Activated CD8-positive, alpha-beta memory T cell treated with anti-CD3 and anti-CD28 coated beads, Interleukin-2, amount 50 U/mL, for 24 hours (primary cell): ENCODE results near the gene MEOX1.
"Not testable (repeated sequence)": the region's sequence is repeated elsewhere in the genome, so short reads cannot be mapped to it uniquely, and the experiment has no call there.

Experiments
- DNase-seq: peaks from one replicate; pipeline ENCODE4 v3.0.0-alpha.2; 2020; ENCODE audit errors: extremely low read depth

Gene MEOX1

DNA sequence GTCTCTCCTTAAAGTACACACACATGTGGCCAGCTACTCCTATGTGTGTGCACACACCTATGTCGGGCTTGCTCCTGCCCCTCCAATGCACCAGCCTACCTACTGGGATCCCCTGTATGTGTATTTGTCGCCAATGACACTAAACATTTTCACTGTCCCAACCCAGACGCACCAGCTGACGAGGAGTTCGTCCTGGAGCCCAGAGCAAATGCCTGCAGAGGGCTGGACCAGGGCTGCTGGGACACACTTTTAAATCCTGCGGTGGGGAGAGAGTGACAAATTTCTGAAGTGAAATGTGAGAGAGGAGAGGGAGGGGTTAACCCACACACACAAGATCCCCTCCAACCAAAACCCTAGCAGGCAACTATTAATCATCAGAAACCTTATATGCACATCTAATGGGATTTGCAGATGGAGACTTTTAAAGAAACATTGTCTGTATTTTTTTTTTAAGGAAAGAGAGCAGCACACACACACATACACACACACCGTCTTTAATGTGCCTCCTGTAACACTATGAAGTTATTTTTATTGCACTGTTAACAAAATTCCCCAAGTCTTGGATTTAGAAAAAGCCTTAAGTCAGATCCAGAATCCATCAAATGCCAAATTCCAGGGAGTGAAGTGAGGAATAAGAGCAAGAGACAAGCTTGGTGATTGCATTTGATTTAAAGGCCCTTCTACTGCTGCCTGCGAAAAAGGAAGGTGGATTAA is at the start of gene MEOX1:
Gene MEOX1, minus strand, starts transcription at position 224 of the 714 bp plus-strand sequence. CDS start 388 bp downstream, outside the sequence.
- no peak for DNase-seq

DNA sequence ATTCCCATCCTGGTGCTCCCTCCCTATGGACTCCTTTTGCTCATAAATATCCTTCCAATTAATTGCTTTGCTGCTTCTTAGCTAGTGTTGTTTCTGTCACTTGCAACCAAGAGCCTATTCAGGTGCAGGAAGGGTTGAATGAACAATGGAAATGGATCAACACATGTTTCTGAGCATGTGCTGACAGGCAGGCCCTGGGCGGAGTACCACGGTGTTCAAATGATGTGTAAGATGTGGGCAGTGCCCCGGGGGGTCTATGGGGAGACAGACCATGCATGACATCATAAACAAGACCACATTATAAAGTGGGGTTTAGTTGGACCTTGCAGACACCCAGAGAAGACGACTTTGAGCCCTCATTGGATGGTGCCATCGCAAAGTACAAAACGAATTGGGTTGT is 48.4 kb upstream of the MEOX1 start:
- DNase-seq: no peak

DNA sequence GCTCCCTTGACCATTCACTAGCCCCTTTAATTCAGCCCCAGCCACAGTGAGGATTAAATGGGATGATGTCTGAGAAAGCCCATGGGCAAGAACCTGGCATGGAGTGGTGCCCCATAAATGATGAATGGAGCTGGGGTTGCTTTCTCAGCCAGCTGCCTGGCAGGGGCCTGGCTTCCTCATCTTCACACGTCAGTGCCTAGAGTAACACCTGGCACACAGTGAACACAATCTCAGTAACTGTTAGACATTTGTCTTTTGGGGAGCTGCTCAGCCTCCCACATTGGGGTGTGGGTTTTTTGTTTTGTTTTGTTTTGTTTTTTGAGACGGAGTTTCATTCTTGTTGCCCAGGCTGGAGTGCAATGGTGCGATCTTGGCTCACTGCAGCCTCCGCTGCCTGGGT is 47.5 kb upstream of the MEOX1 start:
- DNase-seq: no peak

DNA sequence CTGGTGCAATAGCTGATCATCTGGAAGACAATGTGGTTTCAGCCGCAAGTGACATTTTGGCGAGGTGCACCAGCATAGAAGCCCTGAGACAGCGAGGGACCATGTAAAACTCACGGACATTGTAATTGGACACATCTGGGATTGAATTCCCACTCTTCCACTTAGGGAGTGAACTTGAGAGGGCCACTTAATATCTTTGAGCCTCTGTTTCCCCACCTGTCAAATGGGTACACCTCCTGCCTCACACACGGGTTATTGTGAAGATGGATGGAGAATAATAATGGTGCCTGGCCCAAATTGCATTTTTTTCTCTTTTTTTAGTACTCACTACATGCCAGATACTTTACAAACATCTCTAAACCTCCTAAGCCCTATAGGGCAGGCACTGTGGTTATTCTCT is 45.5 kb upstream of the MEOX1 start:
- DNase-seq: no peak

DNA sequence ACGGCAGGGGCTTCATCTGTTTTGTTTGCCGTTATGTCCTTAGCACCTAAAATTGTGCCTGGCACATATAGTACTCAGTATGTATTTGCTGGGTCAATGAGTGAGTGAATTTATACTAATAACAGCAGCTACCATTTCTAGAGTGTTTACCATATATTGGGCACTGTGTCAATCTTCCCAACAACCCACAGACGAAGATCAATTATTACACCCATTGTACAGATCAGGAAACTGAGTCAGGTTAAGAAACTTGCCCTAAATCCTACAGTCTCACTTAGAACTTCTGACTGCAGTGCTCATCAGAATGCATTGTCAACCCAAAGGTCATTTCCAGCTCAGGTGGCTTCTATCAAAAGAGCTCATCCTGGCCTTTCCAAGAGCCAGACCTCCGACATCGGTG is 44.5 kb upstream of the MEOX1 start:
- no peak for DNase-seq

DNA sequence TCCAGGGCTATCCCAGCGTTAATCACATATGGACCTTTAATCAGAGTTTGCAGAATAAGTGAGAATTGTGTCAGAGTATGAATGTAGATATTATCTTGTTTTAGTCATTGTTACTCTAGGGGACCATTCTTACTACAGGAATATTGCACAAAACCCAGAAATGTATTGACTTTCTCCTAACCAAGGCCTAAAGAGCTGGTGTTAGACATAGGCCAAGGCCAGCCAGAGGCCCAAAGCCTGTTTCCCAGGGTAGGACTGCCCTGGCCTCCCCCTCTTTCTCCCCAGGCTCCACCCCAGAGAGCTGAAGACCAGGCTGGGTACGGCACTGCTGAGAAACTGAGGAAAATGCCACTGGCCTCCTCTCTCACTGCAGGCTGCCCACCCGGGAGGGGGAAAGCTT is 41.9 kb upstream of the MEOX1 start:
- no peak for DNase-seq

DNA sequence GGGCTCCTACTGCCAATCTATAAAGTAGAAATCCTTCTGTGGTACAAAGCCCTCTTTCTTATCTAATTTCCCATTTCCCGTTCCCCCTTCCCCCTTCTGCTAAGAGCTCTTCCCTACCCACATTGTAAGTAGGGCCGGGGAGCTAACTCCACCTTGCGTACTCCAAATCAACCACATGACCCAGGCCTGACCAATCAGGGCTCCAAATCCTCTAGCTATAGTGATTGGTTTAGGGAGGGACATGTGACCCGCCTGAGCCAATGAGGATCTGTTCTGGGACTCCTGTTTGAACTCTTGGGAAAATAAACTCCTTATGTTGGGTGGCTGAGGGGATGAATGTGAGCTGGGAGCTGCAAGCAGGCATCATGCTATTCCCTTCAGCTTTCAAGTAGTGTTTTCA is 40.9 kb upstream of the MEOX1 start:
- no peak for DNase-seq

DNA sequence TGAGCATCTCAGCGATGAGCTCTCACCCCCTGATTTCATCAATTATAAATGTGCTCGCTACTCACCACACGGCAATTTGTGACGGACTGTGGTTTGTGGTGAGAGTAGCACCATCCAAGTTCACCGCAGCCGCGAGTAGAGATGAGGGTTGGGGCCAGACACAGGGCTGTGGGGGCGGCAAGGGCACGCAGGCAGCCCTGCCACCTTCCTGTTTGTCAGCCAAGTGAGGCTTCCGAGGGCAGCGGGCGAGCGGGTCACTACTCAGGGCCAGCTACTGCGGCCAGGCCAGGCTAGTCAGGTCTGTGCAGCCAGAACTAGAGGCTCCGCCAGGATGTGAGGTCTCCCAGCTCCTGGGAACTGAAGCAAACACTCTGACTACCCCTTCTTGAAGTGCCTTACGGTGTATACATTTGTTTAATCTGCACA is 39.6 kb upstream of the MEOX1 start:
- DNase-seq: peak; percentile 17

DNA sequence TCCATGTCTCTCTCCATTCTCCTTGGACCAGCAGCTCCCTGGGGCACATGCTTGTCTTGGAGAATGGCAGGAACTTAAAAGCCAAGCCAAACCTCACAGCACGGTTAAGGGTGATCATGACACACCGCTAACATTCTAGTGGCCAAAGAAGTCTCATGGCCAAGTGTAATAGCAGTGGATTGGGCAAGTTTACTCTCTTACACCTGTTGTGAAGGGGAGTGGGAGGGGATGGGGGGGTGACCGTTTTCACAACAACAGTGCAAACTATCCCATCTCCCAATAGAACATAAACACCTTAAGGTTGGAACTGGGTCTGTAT is 37.7 kb upstream of the MEOX1 start:
- DNase-seq: no peak

DNA sequence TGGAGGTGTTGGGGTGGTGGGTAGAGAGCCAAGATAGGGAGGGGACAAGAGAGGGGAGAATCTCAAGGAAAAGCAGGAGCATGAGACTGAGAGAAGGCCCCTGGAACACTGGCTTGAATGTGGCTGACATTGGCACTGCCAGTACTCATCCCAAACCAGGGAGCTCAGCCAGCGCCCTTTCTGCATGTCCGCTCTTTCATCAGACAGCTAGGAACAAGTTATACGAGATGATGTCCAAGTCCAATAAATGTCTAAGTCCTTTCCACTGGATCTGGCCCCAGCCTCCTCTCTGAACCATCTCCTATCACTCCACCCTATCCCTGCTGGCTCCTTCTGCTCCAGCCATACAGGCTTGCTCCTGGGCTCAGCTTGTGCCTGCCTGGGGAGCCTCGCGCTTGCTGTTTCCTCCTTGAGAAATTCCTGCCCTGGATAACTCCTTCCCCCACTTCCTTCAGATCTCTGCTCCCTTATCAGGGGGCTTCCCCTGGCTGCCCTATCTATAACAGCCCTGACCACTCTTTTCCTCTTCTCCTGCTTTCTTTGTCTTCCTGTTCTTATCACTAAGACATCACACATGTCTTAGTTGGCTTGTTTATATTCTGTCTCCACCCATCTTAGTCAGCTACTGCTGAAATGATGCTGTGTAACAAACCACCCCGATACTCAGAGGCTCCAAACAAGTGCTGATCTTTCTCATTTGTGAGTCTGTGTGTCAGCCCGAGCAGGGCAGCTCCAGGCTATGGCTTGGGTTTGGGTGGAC is 37.1 kb upstream of the MEOX1 start:
- no peak for DNase-seq

DNA sequence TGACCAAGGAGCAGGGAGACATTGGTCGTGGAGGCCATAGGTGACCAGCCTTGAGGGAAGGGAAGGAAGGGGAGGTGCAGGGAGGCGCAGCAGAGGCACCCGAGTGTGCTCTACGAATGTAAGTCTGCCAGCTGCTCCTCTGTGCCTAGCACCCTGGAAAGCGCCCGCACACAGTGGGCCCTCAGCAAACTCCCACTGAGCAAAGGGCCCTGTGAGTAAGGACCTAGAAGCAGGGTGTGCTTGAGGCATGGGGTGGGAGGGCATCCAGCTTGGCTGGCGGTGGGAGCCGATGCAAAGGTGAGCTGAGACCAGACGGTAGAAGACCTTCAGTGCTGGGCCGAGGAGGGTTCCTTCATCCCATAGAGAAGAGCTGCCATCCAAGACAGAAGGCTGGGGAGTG is 36.2 kb upstream of the MEOX1 start:
- no peak for DNase-seq

DNA sequence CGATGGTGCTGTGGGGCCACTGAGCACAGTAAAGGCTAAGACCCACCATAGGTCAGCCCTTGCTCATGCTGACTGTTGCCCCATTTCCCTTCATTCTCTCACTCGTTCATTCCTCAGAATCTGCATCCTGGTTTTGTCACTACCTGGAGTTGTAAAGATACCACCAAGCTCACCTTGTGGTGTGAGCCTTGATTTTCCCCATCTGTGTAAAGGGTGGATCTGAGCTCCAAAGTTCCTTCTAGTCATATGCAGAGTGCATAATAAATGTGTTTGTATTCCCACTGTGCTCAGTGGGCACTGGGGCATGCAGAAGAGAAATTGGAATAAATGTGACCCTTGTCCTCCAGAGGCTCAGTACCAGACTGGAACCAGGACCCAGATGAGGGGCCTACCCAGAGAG is 35.2 kb upstream of the MEOX1 start:
- DNase-seq: no peak

DNA sequence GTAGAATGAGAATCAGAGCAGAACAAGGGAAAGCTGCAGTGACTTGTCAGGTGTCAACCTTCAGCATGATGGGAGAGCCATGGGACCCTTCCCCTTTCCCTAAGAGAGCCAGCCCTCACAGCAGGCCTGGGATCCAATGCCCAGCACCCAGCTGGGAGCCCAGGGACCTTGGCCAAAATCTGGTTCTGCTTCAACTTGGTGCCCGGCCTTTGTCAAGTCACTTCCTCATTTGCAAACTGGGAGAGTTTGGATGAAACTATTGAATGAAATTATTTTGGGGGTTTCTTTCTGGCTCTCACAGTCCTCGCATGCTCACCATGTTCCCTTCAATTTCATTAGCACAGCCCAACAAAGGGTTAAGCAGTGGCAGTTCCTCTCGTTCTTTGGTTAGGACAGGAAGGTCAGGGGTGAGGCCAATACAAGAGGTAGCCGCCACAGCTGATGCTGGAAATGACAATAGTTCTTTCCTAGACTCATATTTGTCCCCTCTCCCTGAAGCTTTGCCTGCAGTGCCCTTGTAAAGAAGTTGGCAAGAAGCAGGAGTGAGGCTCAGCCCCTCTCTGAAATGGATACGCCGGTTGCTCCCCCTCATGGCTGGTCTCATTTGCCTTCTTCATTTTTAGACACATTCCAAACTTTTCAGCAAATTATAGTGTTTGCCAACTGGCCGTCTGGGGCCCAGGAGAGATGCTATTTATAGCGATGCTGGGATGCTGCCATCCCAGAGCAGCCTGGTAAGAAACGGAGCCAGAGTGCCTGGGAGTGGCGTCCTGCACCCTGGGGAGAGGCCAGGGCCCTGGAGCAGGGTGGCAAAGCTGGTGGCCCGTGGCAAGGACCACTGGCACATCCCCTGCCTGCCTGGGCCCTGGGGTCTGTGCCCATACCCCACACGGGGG is 34.5 kb upstream of the MEOX1 start:
- DNase-seq: no peak

DNA sequence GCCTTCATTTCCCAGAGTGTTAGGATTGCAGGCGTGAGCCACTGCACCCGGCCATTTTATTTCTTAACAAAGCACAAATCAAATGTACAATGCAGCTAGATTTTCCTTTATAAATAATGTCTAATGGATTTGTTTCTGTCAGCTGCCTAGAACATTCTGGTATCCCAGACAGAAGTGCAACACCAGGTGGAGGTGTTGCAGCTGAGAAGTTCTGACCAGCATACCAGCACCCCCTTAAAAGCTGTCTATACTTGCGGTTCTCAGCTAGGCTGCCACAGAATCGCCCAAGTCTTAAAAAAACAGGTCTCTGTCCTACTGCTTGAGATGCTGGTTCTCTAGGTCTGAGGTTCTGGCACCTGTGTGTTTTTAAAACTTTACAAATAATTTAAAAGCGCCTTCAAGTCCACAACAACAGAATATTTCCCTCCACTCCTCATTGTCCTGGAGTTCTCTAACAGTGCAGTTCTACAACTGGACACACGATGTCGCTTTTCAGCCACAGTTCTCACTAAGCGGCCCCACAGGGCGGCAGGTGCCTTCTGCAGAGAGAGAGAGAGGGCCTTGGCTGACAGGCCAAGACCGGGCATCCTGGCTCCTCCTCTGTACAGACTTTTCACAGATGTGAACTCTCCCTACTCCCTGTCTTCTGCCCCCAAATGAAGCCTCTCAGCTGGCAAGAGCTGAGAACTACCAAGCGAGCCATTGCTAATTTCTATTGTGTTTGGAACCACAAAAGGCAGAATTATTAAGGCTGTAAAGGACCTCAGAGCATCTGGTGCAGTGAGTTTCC is 32.6 kb upstream of the MEOX1 start:
- peak; percentile 51 for DNase-seq

DNA sequence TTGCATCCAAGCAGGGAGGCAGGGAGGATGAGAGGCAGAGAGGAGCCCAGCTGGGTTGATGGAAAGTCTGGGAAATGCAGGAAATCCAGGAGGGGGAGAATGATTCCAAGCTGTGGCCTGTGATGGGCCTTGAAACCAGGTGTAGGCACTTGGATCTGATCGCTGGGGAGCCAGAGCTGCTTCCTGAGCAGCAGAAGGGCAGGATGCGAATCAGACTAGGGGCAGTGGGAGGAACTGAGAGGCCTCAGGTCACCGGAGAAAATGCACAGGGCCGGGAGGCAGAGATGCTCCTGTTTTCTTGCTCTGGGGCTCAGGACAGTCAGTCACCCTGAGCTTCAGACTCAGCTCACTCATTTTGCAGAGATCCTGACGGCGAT is 29.6 kb upstream of the MEOX1 start:
- DNase-seq: no peak

DNA sequence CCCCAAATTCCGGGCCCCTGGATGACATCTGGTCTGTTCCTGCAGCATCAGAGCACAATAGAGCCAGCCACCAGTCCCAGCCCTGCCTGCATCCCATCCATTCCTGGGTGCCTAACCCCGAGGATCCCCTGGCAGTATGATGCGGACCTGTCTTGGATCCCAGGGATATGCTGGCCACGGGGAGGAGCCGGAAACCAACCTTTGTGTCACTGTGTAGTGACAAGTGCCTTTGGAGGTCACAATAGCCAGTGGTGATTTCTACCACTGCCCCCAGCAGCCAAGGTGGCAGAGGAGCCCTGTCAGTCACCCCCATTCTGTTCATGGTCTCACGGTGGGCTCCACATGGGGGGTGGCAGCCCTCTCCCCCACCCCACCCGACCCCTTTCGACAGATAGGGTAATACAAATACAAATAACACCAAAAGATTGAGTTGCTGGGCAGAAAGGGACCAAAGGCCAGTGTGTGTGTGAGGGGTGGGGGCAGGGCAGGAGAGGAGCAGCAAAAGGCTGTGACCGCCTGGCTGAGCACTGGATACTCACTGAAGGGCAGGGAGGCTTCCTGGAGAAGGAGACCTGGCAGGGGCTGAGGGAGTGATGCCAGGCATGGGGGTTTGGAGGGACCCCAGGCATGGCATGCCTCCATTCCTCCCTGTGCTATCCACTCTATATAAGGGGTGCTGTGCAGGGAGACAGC is 29.0 kb upstream of the MEOX1 start:
- DNase-seq: no peak

DNA sequence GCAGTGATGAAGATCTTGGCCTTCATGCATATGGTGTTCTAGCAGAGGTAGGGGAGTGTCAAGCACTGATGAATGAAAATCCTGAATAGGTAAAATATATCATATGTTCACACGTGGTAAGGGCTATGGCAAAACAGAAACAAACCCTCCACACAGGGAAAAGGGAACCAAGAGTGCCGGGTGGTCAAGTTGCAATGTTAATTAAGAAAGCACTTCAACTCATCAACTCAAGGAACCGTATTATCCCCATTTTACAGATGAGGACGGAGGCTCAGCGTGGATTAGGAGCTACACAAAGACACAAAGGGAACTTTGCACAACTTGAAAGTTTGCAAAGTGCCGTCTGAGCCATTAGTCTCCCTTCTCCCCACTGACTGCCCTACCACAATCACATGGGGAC is 28.1 kb upstream of the MEOX1 start:
- no peak for DNase-seq

DNA sequence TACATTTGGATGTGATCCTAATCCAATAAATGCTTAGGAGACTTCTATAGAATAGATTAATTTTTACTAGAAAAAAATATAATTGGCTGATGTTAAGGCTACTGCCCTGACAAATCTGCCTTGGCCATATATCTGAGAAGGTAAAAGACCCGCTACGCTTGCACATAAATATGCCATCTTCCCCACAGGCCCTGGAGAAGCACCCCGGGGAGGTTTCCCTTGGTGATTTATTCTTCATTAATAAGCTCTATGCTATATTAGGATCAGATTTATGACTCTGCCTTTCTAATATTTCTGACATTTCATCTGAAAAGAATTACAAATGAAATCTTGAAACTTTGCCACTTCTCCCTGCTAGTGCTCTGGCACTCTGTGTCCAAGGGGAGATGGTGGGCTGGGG is 27.4 kb upstream of the MEOX1 start:
- no peak for DNase-seq

DNA sequence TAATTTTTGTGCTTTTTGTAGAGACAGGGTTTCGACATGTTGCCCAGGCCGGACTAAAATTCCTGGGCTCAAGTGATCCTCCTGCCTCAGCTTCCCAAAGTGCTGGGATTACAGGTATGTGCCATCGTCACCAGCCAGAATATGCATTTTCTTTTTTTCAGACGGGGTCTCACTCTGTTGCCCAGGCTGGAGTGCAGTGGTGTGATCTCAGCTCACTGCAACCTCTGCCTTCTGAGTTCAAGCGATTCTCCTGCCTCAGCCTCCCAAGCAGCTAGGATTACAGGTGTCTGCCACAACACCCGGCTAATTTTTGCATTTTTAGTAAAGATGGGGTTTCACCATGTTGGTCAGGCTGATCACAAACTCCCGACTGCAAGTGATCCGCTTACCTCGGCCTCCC is 25.2 kb upstream of the MEOX1 start:
- DNase-seq: not testable (repeated sequence)

DNA sequence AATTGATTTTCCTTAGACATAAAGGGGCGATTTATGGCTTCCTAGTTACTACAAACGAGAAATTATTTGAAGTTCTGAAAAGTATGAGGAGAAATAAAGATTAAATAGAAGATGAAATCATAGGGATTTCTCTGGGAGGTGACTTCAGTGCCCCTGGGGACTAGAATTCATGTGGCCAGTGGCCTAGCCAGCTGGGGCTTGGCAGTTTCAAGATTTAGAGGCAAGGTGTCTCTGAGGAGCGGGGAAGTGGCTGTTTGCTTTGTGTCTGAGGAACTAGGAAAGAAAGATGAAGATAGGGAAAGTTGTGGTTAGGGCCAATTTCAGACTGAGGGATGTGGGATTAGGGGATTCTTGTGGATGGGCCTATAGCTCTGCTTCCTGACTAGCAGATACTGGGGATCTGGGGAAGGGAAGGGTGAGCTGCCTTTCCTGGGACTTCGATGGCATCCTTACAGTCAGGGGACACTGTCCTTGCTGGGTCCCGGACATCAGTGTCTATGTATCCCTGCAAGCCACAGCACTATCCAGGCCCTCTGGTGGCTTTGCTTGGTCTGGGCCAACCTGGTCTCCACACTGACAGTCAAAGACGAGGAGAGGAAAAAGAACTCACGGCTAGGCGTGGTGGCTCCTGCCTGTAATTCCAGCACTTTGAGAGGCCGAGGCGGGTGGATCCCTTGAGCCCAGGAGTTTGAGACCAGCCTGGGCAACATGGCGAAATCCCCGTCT is 22.4 kb upstream of the MEOX1 start:
- DNase-seq: no peak

DNA sequence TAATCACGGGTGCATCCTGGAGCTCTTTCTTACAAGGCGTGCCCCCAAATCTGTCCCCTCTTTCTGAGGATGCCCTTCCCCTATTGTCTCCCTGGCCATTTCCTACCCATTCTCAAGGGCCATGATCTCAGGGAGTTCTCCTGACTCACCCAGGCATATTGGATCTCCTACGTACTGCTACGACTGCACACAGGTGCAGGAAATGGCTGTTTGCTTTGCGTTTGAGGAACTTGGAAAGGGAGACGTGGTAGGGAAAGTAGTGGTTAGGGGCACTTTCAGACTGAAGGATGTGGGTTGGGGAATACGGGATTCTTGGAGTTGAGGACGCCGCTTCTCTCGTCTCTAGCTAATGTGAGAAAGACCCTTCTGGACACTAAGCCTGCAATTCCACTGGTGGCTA is 18.7 kb upstream of the MEOX1 start:
- no peak for DNase-seq
